GM23248 (cell line): ENCODE data around the gene ZNF467. TPM values are rescaled to one million over a fixed set of nuclear protein-coding genes. Genes with fewer than 3 reads are reported as not detected.

Source experiments
- DNase-seq: peaks from one replicate; pipeline ENCODE4 v3.0.0-alpha.2; 2015
- H2AFZ ChIP-seq: fragments of 200-600 bp; sonication (generic); 2 replicates; pipeline ENCODE4 v1.6.1; 2016; ENCODE audit warnings: antibody characterized with exemption
- H3F3A ChIP-seq: fragments of 200-600 bp; sonication (generic); 2 replicates; pipeline ENCODE4 v1.6.1; 2016; ENCODE audit warnings: mild to moderate bottlenecking, antibody characterized with exemption, mixed run types; ENCODE audit not compliant: insufficient read depth
- H3K27ac ChIP-seq: fragments of 200-600 bp; sonication (generic); 2 replicates; pipeline ENCODE4 v1.5.1; 2016; ENCODE audit warnings: mild to moderate bottlenecking
- H3K27me3 ChIP-seq: fragments of 200-600 bp; sonication (generic); replicated peaks from 2 replicates; pipeline ENCODE4 v1.6.1; 2016; ENCODE audit warnings: mild to moderate bottlenecking; ENCODE audit not compliant: insufficient read depth
- H3K36me3 ChIP-seq: fragments of 200-600 bp; sonication (generic); 2 replicates; pipeline ENCODE4 v1.6.1; 2016; ENCODE audit warnings: low read depth, mild to moderate bottlenecking
- H3K4me1 ChIP-seq: fragments of 200-600 bp; sonication (generic); 2 replicates; pipeline ENCODE4 v1.6.1; 2016; ENCODE audit warnings: mild to moderate bottlenecking; ENCODE audit not compliant: insufficient read depth
- H3K4me2 ChIP-seq: fragments of 200-600 bp; sonication (generic); one replicate; pipeline ENCODE4 v1.6.1; 2016; ENCODE audit warnings: mild to moderate bottlenecking; ENCODE audit not compliant: unreplicated experiment
- H3K4me3 ChIP-seq: fragments of 200-600 bp; sonication (generic); 2 replicates; pipeline ENCODE4 v1.5.1; 2016; ENCODE audit warnings: mild to moderate bottlenecking
- H3K79me2 ChIP-seq: fragments of 200-600 bp; sonication (generic); 2 replicates; pipeline ENCODE4 v1.6.1; 2016; ENCODE audit warnings: mild to moderate bottlenecking; ENCODE audit not compliant: insufficient read depth
- H3K9ac ChIP-seq: fragments of 200-600 bp; sonication (generic); 2 replicates; pipeline ENCODE4 v1.6.1; 2016; ENCODE audit warnings: mild to moderate bottlenecking
- H3K9me2 ChIP-seq: fragments of 200-600 bp; sonication (generic); 2 replicates; pipeline ENCODE4 v1.6.1; 2016; ENCODE audit warnings: mixed run types, mild to moderate bottlenecking, moderate library complexity; ENCODE audit not compliant: insufficient read depth
- H3K9me3 ChIP-seq: fragments of 200-600 bp; sonication (generic); one replicate; pipeline ENCODE4 v1.6.1; 2017; ENCODE audit warnings: low read depth
- H4K20me1 ChIP-seq: fragments of 200-600 bp; sonication (generic); 2 replicates; pipeline ENCODE4 v1.6.0; 2016; ENCODE audit not compliant: insufficient read depth
- EZH2 ChIP-seq: fragments of 200-600 bp; sonication (generic); IDR thresholded peaks from 2 replicates; pipeline ENCODE4 v1.6.1; 2018; ENCODE audit warnings: antibody characterized with exemption, mild to moderate bottlenecking; ENCODE audit not compliant: insufficient read depth, poor library complexity, severe bottlenecking
- EZH2phosphoT487 ChIP-seq: fragments of 200-600 bp; sonication (generic); IDR thresholded peaks from 2 replicates; pipeline ENCODE4 v1.6.1; 2018; ENCODE audit warnings: antibody characterized with exemption, moderate library complexity, mild to moderate bottlenecking, low read depth; ENCODE audit not compliant: insufficient read depth
- WGBS, 2 experiments: methylation state at CpG; one replicate each; pipeline ENCODE4 v1.1.6; 2015 to 2017; ENCODE audit warnings: low lambda C conversion rate in 2 of 2, low coverage in 1 of 2; ENCODE audit errors: missing lambda C conversion rate in 2 of 2; 5-methylcytosine and 5-hydroxymethylcytosine counted together
- in situ Hi-C: fragments of 300-500 bp; cut with MboI; formaldehyde crosslinking; loops from 2 replicates; pipeline ENCODE4 v1.15.0; 2020
- polyA plus RNA-seq: library from polyadenylated mRNA; unstranded; fragments of >200 nt; fragmentation: Nextera tagmentation; extraction: Ambion mirVana; gene quantifications from 2 replicates; pipeline ENCODE4 v1.2.1, GENCODE V29; 2016
- total RNA-seq: library from RNA; depleted of rRNA; stranded (reverse); fragments of >200 nt; shearing (Covaris generic); gene quantifications from 2 replicates; pipeline ENCODE4 v1.2.3, GENCODE V29; 2014

ZNF467 gene
- total and polyA plus RNA-seq, 2 experiments from 2014 or later = not detected

GRCh38 chr7:149717481-149717880 lies 55.9 kb downstream of the ZNF467 start:
- H3K27me3 ChIP-seq = no peaks in the 10 kb centered on the region
- H3K27ac ChIP-seq = no peak overlapping the region
- no peaks in the 10 kb centered on the region for H3F3A ChIP-seq
- H3K4me1 ChIP-seq = no peaks in the 10 kb centered on the region
- H3K36me3 ChIP-seq = no peaks in the 10 kb centered on the region; the same call in 1 of the 2 replicates
- H3K4me2 ChIP-seq = no peak overlapping the region
- TF ChIP-seq EZH2 (no peak), EZH2phosphoT487 (no peak)
- 69 to 73% methylated on average over 5 of the region's 5 CpGs for WGBS, 2 experiments
- no peaks in the 10 kb centered on the region for H3K9me3 ChIP-seq
- no peak overlapping the region for H2AFZ ChIP-seq
- no peak for DNase-seq
- H3K79me2 ChIP-seq = no peaks in the 10 kb centered on the region
- no peak overlapping the region for H3K4me3 ChIP-seq
- H3K9me2 ChIP-seq = no peaks in the 10 kb centered on the region
- no peaks in the 10 kb centered on the region for H4K20me1 ChIP-seq
- in situ Hi-C loops = no loop called here
- H3K9ac ChIP-seq = no peak overlapping the region

- Histone ChIP-seq H3K9ac (no peak overlapping the region), H4K20me1 (no peaks in the 10 kb centered on the region), H3K27ac (no peak overlapping the region), H3K9me2 (no peaks in the 10 kb centered on the region), H2AFZ (no peak overlapping the region), H3K4me3 (no peak overlapping the region), H3K9me3 (no peaks in the 10 kb centered on the region), H3K4me2 (no peak overlapping the region), H3K79me2 (no peaks in the 10 kb centered on the region), H3K4me1 (no peaks in the 10 kb centered on the region), H3F3A (no peaks in the 10 kb centered on the region), H3K27me3 (no peaks in the 10 kb centered on the region), H3K36me3 (no peaks in the 10 kb centered on the region; the same call in 1 of the 2 replicates)
- 93 to 97% methylated on average over 4 of the region's 4 CpGs for WGBS, 2 experiments
- no peak for DNase-seq
- TF ChIP-seq EZH2 (no peak), EZH2phosphoT487 (no peak)
- in situ Hi-C loops = no loop called here
Observed at GRCh38 chr7:149716932-149717307, 56.5 kb downstream of the ZNF467 start.

GRCh38 chr7:149716007-149716931 lies 57.1 kb downstream of the ZNF467 start:
- WGBS, 2 experiments = 75 to 80% methylated on average over 11 of the region's 11 CpGs
- Histone ChIP-seq H3K9me2 (no peaks in the 10 kb centered on the region), H2AFZ (no peak overlapping the region), H3K4me3 (no peak overlapping the region), H3K9ac (no peak overlapping the region), H3K79me2 (no peaks in the 10 kb centered on the region), H3K36me3 (no peaks in the 10 kb centered on the region), H3K4me2 (no peak overlapping the region), H4K20me1 (no peaks in the 10 kb centered on the region), H3K27ac (no peak overlapping the region), H3K4me1 (no peaks in the 10 kb centered on the region), H3F3A (no peaks in the 10 kb centered on the region), H3K27me3 (no peaks in the 10 kb centered on the region), H3K9me3 (no peaks in the 10 kb centered on the region)
- peak; percentile 49 for DNase-seq
- in situ Hi-C loops = no loop called here
- TF ChIP-seq EZH2 (no peak), EZH2phosphoT487 (no peak)

GRCh38 chr7:149715476-149715875 lies 57.9 kb downstream of the ZNF467 start:
- Histone ChIP-seq H3K79me2 (no peaks in the 10 kb centered on the region), H3K36me3 (no peaks in the 10 kb centered on the region), H3K9ac (peak overlapping the region; percentile 72), H2AFZ (peak overlapping the region; percentile 85), H3K27me3 (no peaks in the 10 kb centered on the region), H3K4me2 (peak overlapping the region; percentile 88), H3K27ac (no peak overlapping the region), H3K9me3 (peaks cover 2% of the 10 kb centered on the region), H3F3A (no peaks in the 10 kb centered on the region), H3K4me3 (peak overlapping the region; percentile 77), H3K9me2 (no peaks in the 10 kb centered on the region), H3K4me1 (no peaks in the 10 kb centered on the region), H4K20me1 (no peaks in the 10 kb centered on the region)
- in situ Hi-C loops = no loop called here
- WGBS, 2 experiments = 48 to 52% methylated on average over 8 of the region's 8 CpGs
- peak; percentile 10 for DNase-seq
- TF ChIP-seq EZH2phosphoT487 (no peak), EZH2 (no peak)
